B cell (primary cell): ENCODE data around the gene SPTB. TPM values are rescaled to one million over a fixed set of nuclear protein-coding genes. Genes with fewer than 3 reads are reported as not detected.

Experiments
- ATAC-seq: fragments of 200-7000 bp; cut with Tn5 transposase; one replicate; pipeline ENCODE4 v1.10.0; 2021; ENCODE audit warnings: low read depth, mild to moderate bottlenecking, moderate number of reproducible peaks, moderate library complexity
- CTCF ChIA-PET: fragments of 350-600 bp; sonication (Branson Sonifier 250); formaldehyde crosslinking; loops from one replicate; lab custom pipeline; 2021; ENCODE audit warnings: antibody characterized with exemption, inconsistent platforms; lab: Charles Lee
- POLR2A ChIA-PET: fragments of 350-600 bp; sonication (Branson Sonifier 250); formaldehyde crosslinking; loops from one replicate; lab custom pipeline; 2021; ENCODE audit warnings: antibody characterized with exemption; lab: Charles Lee
- DNase-seq: peaks from one replicate; pipeline ENCODE4 v3.0.0; 2013
- H2AFZ ChIP-seq: 2 replicates; pipeline ENCODE4 v1.6.1; 2012; ENCODE audit warnings: mild to moderate bottlenecking, low read depth, low read length; ENCODE audit not compliant: insufficient read depth, poor library complexity, severe bottlenecking
- H3K27ac ChIP-seq, 2 donors: 1 replicate in 1 of 2; 2 replicates in 1 of 2; pipeline ENCODE4 v1.5.1; 2012 to 2013; ENCODE audit warnings: low read length in 2 of 2, mild to moderate bottlenecking in 2 of 2, moderate library complexity in 1 of 2
- H3K27me3 ChIP-seq, 4 experiments: fragments of 200-600 bp in 1 of 4; sonication (generic) in 1 of 4; replicated peaks in 1 of 4; 1 replicate in 2 of 4; 2 replicates in 2 of 4; pipeline versions ENCODE4 v1.6.1 to v1.7.0; 2013 to 2016; ENCODE audit warnings: low read length in 3 of 4, mild to moderate bottlenecking in 2 of 4, mixed read lengths in 1 of 4, moderate library complexity in 1 of 4; ENCODE audit not compliant: insufficient read depth in 4 of 4, control insufficient read depth in 3 of 4; ENCODE audit errors: control extremely low read depth in 1 of 4
- H3K36me3 ChIP-seq, 2 experiments: replicated peaks in 1 of 2; 1 replicate in 1 of 2; 2 replicates in 1 of 2; pipeline versions ENCODE4 v1.6.1 to v1.7.1; 2013; ENCODE audit warnings: low read length in 1 of 2; ENCODE audit not compliant: insufficient read depth in 2 of 2, control insufficient read depth in 1 of 2; ENCODE audit errors: control extremely low read depth in 1 of 2, extremely low read depth in 1 of 2
- H3K4me1 ChIP-seq, 2 donors: fragments of 200-600 bp in 1 of 2; sonication (generic) in 1 of 2; 1 replicate in 1 of 2; 2 replicates in 1 of 2; pipeline versions ENCODE4 v1.5.1 to v1.6.1; 2013 to 2017; ENCODE audit warnings: low read length in 2 of 2; ENCODE audit not compliant: control insufficient read depth in 2 of 2, insufficient read depth in 2 of 2
- H3K4me2 ChIP-seq: replicated peaks from 2 replicates; pipeline ENCODE3; 2012; ENCODE audit warnings: mild to moderate bottlenecking, low read depth, low read length; ENCODE audit not compliant: poor library complexity, severe bottlenecking
- H3K4me3 ChIP-seq, 5 experiments: fragments of 200-600 bp in 1 of 5; sonication (generic) in 1 of 5; 1 replicate in 3 of 5; 2 replicates in 2 of 5; pipeline versions ENCODE4 v1.5.1 to v1.7.0; 2011 to 2016; ENCODE audit warnings: low read length in 4 of 5, mild to moderate bottlenecking in 4 of 5, low read depth in 2 of 5, control low read depth in 1 of 5, moderate library complexity in 1 of 5; ENCODE audit not compliant: insufficient read depth in 1 of 5; ENCODE audit errors: control extremely low read depth in 1 of 5, extremely low read depth in 1 of 5
- H3K79me2 ChIP-seq: fragments of 200-600 bp; sonication (generic); one replicate; pipeline ENCODE4 v1.6.0; 2016; ENCODE audit warnings: low read length; ENCODE audit not compliant: control insufficient read depth, insufficient read depth
- H3K9ac ChIP-seq: fragments of 200-600 bp; sonication (generic); 2 replicates; pipeline ENCODE4 v1.6.1; 2017; ENCODE audit warnings: mild to moderate bottlenecking, low read length, moderate library complexity
- H3K9me3 ChIP-seq, 3 donors: one replicate each; pipeline versions ENCODE4 v1.6.1 to v1.7.1; 2013; ENCODE audit warnings: low read length in 2 of 3; ENCODE audit not compliant: control insufficient read depth in 2 of 3, insufficient read depth in 1 of 3; ENCODE audit errors: control extremely low read depth in 1 of 3
- H4K20me1 ChIP-seq: 2 replicates; pipeline ENCODE4 v1.6.0; 2012; ENCODE audit warnings: mild to moderate bottlenecking, low read length; ENCODE audit not compliant: insufficient read depth, control insufficient read depth, poor library complexity, severe bottlenecking
- H3K27ac Mint-ChIP-seq: one replicate; pipeline ENCODE4 v1.8.0; 2021; ENCODE audit warnings: mixed read lengths
- H3K27me3 Mint-ChIP-seq: one replicate; pipeline ENCODE4 v1.8.0; 2021; ENCODE audit warnings: mixed read lengths
- H3K4me1 Mint-ChIP-seq: one replicate; pipeline ENCODE4 v1.8.0; 2021; ENCODE audit warnings: mixed read lengths
- H3K4me3 Mint-ChIP-seq: one replicate; pipeline ENCODE4 v1.8.0; 2021; ENCODE audit warnings: mixed read lengths
- H3K9me3 Mint-ChIP-seq: one replicate; pipeline ENCODE4 v1.8.0; 2022; ENCODE audit warnings: mixed read lengths; ENCODE audit not compliant: insufficient read depth
- EZH2 ChIP-seq: IDR thresholded peaks from 2 replicates; pipeline ENCODE4 v1.6.1; 2012; ENCODE audit warnings: borderline replicate concordance, low read depth, mild to moderate bottlenecking, moderate library complexity, low read length; ENCODE audit not compliant: insufficient read depth, poor library complexity, severe bottlenecking
- WGBS: methylation state at CpG from one replicate; pipeline ENCODE4 v1.1.5; 2013; ENCODE audit warnings: missing lambda C conversion rate; ENCODE audit not compliant: insufficient coverage; 5-methylcytosine and 5-hydroxymethylcytosine counted together
- intact Hi-C: fragments of 100-400 bp; cut with micrococcal nuclease; formaldehyde crosslinking; loops from one replicate; pipeline ENCODE4 v1.10.0; 2022
- polyA plus RNA-seq: library from polyadenylated mRNA; depleted of rRNA; stranded (reverse); fragments of >200 nt; gene quantifications from 2 replicates; pipeline ENCODE4 v1.2.3, GENCODE V29; 2012
- total RNA-seq, 2 donors: library from RNA; stranded (reverse); fragments of 120-200 nt in 1 of 2; gene quantifications; 1 replicate in 1 of 2; 2 replicates in 1 of 2; pipeline versions ENCODE4 v1.2.3 to v1.2.4, GENCODE V29; 2013 to 2022
- TF ChIP-seq, protein P1 (sequence below): fragments of 200-600 bp; IDR thresholded peaks from one replicate; pipeline ENCODE4 v1.8.0; 2022; ENCODE audit warnings: antibody characterized with exemption, mild to moderate bottlenecking

The SPTB gene
- total and polyA plus RNA-seq, 2 donors (not counting 1 experiment from before 2014, with no cell fraction given), result 0.12 TPM; not detected in 1

DNA sequence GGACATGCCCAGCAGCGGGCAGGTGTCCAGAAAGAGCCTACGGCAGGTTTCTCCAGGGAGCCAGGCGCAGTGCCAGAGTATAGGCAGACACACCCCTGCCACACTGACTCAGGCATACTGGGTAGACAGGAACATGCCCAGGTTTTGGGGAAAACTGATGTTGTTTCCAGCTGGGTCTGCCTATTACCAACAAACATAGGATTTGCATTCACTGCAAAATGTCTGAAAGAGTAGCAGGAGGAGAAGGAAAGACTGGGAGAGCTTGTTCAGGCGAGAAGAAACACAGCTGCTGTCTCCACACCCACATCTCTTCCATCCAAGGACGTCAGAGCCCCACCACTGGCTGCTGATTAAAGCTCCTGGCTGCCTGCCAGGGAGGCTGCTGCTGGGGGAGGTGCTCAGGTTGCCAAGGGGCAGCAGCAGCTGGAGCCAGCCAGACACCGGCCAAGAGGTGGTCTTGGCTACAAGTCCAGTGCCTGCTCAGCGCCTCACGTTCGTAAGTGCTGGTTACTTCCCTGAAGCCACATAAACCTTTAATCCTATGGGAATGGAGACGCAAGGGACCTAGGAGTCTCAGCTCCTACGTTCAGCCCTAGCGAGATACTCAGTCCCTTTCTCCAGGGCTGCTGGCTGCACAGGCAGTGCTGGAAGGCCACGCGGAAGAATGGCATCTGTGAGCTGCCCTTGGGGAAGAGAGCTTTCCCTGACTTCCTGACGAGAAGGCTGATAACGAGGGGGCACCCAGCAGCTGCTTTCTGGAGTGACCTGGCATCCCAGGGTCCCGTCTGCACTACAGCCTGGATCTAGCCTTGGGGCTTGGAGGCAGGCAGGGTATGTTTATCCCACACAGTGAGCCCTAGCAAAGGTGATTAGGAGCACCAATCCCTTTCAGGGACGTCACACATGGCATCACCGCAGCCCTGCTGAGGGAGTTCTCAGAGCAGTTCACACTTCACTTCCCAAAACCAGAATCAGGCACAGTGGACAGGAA is 117.4 kb downstream of the SPTB start:
- intact Hi-C loops, result loop anchor here (5.0 kb wide), 2 partner anchors 130 to 420 kb away; no protein-coding TSS in a partner anchor

DNA sequence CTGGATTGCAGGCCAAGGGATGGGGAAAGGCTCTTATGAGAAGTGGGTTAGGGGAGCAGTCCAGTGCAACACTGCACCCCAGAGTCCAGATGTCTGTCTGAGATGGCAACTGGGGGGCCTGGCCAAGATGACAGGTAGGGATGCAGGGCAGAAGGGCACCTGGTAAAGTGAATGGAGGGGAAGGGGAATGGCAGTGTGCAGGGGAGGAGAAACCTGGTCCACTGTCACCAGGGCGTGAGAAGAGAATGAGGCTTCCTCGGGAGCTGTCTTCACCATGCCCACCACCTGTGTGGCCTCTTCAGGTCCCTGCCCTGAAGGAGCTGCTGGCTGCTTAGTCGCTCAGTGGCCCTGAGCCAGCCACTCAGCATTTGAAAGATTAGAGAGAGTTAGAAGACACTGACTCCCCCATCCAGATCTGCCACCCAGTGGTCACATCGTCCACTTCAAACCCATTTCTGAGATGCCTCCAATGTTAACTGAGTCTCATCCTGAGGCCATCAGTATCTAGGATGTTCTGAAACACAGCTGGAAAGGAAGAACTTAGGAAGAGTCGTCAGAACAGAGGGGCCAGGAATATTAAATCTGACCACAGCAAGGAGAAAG is 118.2 kb downstream of the SPTB start:
- H3K9me3 ChIP-seq, result no peaks in the 10 kb centered on the region
- peaks cover 0 to 16% (median 6%) of the 10 kb centered on the region in 4 experiments for H3K27me3 ChIP-seq
- no peaks in the 10 kb centered on the region for H3K36me3 ChIP-seq
- WGBS, result 75% methylated on average over 2 of the region's 5 CpGs
- DNase-seq (no peak), ATAC-seq (no peak)
- POLR2A ChIA-PET, result no interaction called here
- intact Hi-C loops, result loop anchor here (5.0 kb wide), 2 partner anchors 131 to 419 kb away; no protein-coding TSS in a partner anchor
- TF ChIP-seq, protein P1, sequence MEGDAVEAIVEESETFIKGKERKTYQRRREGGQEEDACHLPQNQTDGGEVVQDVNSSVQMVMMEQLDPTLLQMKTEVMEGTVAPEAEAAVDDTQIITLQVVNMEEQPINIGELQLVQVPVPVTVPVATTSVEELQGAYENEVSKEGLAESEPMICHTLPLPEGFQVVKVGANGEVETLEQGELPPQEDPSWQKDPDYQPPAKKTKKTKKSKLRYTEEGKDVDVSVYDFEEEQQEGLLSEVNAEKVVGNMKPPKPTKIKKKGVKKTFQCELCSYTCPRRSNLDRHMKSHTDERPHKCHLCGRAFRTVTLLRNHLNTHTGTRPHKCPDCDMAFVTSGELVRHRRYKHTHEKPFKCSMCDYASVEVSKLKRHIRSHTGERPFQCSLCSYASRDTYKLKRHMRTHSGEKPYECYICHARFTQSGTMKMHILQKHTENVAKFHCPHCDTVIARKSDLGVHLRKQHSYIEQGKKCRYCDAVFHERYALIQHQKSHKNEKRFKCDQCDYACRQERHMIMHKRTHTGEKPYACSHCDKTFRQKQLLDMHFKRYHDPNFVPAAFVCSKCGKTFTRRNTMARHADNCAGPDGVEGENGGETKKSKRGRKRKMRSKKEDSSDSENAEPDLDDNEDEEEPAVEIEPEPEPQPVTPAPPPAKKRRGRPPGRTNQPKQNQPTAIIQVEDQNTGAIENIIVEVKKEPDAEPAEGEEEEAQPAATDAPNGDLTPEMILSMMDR, result no peak
- no peak for TF ChIP-seq EZH2
- no peak overlapping the region for H3K4me3 ChIP-seq
- no peak overlapping the region for H3K9ac ChIP-seq
- Mint-ChIP-seq H3K27me3 (peaks cover 45% of the 10 kb centered on the region), H3K9me3 (no peaks in the 10 kb centered on the region), H3K27ac (no peak overlapping the region), H3K4me3 (no peak overlapping the region), H3K4me1 (peaks cover 13% of the 10 kb centered on the region)
- no peak overlapping the region for H3K27ac ChIP-seq
- CTCF ChIA-PET, result interaction anchor here (0.8 to 2.4 kb wide), 4 partner anchors 11 to 198 kb away, joined by 3 to 16 read pairs (median 4); no protein-coding TSS in a partner anchor
- H2AFZ ChIP-seq, result no peak overlapping the region
- H3K79me2 ChIP-seq, result no peaks in the 10 kb centered on the region
- H4K20me1 ChIP-seq, result no peaks in the 10 kb centered on the region
- H3K4me2 ChIP-seq, result no peak overlapping the region
- peaks cover 6% of the 10 kb centered on the region in 2 donors for H3K4me1 ChIP-seq

More for the DNA sequence above, 117.4 kb downstream of the SPTB start:
- Mint-ChIP-seq H3K9me3 (no peaks in the 10 kb centered on the region), H3K27me3 (peaks cover 39% of the 10 kb centered on the region), H3K27ac (no peak overlapping the region), H3K4me1 (peaks cover 13% of the 10 kb centered on the region), H3K4me3 (no peak overlapping the region)
- Histone ChIP-seq H3K4me2 (no peak overlapping the region), H3K4me1 (peaks cover 6% of the 10 kb centered on the region in 2 donors), H3K27me3 (peaks cover 0 to 16% (median 6%) of the 10 kb centered on the region in 4 experiments), H4K20me1 (no peaks in the 10 kb centered on the region), H3K9me3 (no peaks in the 10 kb centered on the region), H3K9ac (no peak overlapping the region), H3K27ac (no peak overlapping the region), H3K4me3 (no peak overlapping the region), H3K36me3 (no peaks in the 10 kb centered on the region), H2AFZ (no peak overlapping the region), H3K79me2 (no peaks in the 10 kb centered on the region)
- DNase-seq, result no peak
- TF ChIP-seq EZH2, result no peak
- POLR2A ChIA-PET, result no interaction called here
- WGBS, result 46% methylated on average over 17 of the region's 19 CpGs
- CTCF ChIA-PET, result interaction anchor here (0.9 to 2.4 kb wide), 3 partner anchors 10 to 129 kb away, joined by 3 to 16 read pairs (median 4); no protein-coding TSS in a partner anchor
- ATAC-seq, result no peak
